HepG2 (cell line): Measurements from ENCODE around the gene CD68. TPM values are rescaled to one million over a fixed set of nuclear protein-coding genes. Genes with fewer than 3 reads are reported as not detected.

ENCODE experiments used
- MYC ChIP-seq: sonication (generic); formaldehyde crosslinking; IDR thresholded peaks from 2 replicates; pipeline ENCODE4 v1.9.0; 2021; ENCODE audit warnings: missing genetic modification reagents, borderline replicate concordance
- TBP ChIP-seq: sonication (generic); formaldehyde crosslinking; IDR thresholded peaks from 2 replicates; pipeline ENCODE4 v1.5.0; 2020; ENCODE audit warnings: missing genetic modification reagents
- ZFP62 ChIP-seq: sonication (generic); formaldehyde crosslinking; IDR thresholded peaks from 2 replicates; pipeline ENCODE4 v1.4.0; 2020; ENCODE audit warnings: missing genetic modification reagents
- ZNF501 ChIP-seq: sonication (generic); formaldehyde crosslinking; IDR thresholded peaks from 2 replicates; pipeline ENCODE4 v1.5.1; 2020; ENCODE audit warnings: mild to moderate bottlenecking, moderate library complexity, missing genetic modification reagents
- polyA plus RNA-seq, 8 experiments: library from polyadenylated mRNA; depleted of rRNA in 3 of 8; stranded (reverse) in 7 of 8; unstranded in 1 of 8; fragments of >200 nt; fragmentation: Illumina TruSeq in 4 of 8; extraction: Trizol in 4 of 8; gene quantifications; 2 replicates each; pipeline versions ENCODE4 v1.2.1 to v1.2.3, GENCODE V29; 2011 to 2016; ENCODE audit warnings: low read depth in 4 of 8, missing spikeins in 1 of 8, mixed read lengths in 1 of 8; ENCODE audit not compliant: insufficient read depth in 1 of 8
- total RNA-seq, 5 experiments: library from RNA; depleted of rRNA; stranded (reverse); fragments of >200 nt; fragmentation: Illumina TruSeq; extraction: Trizol; gene quantifications; 2 replicates each; pipeline ENCODE4 v1.2.3, GENCODE V29; 2016; ENCODE audit warnings: low read depth in 1 of 5
- TF ChIP-seq, protein P1 (sequence below): sonication (generic); formaldehyde crosslinking; IDR thresholded peaks from 2 replicates; pipeline ENCODE4 v1.8.1; 2022; ENCODE audit warnings: low read depth, mild to moderate bottlenecking, missing genetic modification reagents
- TF ChIP-seq, protein P2 (sequence below): sonication (generic); formaldehyde crosslinking; IDR thresholded peaks from 2 replicates; pipeline ENCODE4 v1.4.0; 2020; ENCODE audit warnings: mild to moderate bottlenecking, missing genetic modification reagents
- TF ChIP-seq, protein P3 (sequence below): sonication (generic); formaldehyde crosslinking; IDR thresholded peaks from 2 replicates; pipeline ENCODE4 v1.5.1; 2020; ENCODE audit warnings: mild to moderate bottlenecking, missing genetic modification reagents, moderate library complexity

The CD68 gene
- total and polyA plus RNA-seq, 2 of the 13 experiments (the other 11 are each of a cell fraction or from before 2014, with no cell fraction given) = 10.3 to 104 TPM

DNA sequence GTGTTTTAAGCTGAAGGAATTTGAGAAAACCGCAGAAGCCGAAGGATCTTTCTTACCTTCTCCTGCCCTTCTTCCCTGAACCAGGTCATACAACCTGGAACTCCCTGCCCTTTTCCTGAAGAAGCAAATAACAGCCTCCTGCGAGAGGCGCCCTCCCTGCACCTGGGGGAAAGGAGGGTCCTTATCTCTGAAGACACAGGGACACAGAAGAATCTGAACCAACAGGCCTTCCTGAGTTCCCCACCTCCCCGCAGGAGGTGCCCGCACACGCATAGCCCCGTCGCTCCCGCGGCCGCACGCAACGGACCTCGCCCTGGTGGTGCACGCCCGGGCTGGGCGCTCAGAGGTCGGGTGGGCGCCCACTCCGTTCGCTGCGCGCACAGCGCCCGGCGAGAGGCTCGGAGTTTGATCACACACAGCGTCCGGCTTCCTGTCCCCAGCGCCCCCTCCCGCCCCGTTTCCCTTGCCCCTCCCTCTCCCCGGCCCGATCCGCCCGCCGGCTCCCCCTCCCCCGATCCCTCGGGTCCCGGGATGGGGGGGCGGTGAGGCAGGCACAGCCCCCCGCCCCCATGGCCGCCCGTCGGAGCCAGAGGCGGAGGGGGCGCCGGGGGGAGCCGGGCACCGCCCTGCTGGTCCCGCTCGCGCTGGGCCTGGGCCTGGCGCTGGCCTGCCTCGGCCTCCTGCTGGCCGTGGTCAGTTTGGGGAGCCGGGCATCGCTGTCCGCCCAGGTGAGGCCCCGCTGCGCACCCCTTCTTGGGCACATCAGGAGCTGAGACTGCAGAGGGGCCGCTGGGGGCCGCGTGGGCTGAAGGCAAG lies 30.6 kb upstream of the CD68 start, which contains the start of gene TNFSF12 (continued):
- TF ChIP-seq ZNF501 (CRISPR knock-in tag) = 0 out of 2 replicates have a peak, but pooled peaks have one; percentile 15
- TF ChIP-seq, protein P1, sequence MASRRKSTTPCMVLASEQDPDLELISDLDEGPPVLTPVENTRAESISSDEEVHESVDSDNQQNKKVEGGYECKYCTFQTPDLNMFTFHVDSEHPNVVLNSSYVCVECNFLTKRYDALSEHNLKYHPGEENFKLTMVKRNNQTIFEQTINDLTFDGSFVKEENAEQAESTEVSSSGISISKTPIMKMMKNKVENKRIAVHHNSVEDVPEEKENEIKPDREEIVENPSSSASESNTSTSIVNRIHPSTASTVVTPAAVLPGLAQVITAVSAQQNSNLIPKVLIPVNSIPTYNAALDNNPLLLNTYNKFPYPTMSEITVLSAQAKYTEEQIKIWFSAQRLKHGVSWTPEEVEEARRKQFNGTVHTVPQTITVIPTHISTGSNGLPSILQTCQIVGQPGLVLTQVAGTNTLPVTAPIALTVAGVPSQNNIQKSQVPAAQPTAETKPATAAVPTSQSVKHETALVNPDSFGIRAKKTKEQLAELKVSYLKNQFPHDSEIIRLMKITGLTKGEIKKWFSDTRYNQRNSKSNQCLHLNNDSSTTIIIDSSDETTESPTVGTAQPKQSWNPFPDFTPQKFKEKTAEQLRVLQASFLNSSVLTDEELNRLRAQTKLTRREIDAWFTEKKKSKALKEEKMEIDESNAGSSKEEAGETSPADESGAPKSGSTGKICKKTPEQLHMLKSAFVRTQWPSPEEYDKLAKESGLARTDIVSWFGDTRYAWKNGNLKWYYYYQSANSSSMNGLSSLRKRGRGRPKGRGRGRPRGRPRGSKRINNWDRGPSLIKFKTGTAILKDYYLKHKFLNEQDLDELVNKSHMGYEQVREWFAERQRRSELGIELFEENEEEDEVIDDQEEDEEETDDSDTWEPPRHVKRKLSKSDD (CRISPR knock-in tag) = 0 out of 2 replicates have a peak, but pooled peaks have one; percentile 5
- TF ChIP-seq, protein P2, sequence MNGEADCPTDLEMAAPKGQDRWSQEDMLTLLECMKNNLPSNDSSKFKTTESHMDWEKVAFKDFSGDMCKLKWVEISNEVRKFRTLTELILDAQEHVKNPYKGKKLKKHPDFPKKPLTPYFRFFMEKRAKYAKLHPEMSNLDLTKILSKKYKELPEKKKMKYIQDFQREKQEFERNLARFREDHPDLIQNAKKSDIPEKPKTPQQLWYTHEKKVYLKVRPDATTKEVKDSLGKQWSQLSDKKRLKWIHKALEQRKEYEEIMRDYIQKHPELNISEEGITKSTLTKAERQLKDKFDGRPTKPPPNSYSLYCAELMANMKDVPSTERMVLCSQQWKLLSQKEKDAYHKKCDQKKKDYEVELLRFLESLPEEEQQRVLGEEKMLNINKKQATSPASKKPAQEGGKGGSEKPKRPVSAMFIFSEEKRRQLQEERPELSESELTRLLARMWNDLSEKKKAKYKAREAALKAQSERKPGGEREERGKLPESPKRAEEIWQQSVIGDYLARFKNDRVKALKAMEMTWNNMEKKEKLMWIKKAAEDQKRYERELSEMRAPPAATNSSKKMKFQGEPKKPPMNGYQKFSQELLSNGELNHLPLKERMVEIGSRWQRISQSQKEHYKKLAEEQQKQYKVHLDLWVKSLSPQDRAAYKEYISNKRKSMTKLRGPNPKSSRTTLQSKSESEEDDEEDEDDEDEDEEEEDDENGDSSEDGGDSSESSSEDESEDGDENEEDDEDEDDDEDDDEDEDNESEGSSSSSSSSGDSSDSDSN (CRISPR knock-in tag) = peak; percentile 89
- no peak for TF ChIP-seq ZFP62 (CRISPR knock-in tag)
- TF ChIP-seq MYC = no peak; the same call in 1 of the 2 replicates
- TF ChIP-seq, protein P3, sequence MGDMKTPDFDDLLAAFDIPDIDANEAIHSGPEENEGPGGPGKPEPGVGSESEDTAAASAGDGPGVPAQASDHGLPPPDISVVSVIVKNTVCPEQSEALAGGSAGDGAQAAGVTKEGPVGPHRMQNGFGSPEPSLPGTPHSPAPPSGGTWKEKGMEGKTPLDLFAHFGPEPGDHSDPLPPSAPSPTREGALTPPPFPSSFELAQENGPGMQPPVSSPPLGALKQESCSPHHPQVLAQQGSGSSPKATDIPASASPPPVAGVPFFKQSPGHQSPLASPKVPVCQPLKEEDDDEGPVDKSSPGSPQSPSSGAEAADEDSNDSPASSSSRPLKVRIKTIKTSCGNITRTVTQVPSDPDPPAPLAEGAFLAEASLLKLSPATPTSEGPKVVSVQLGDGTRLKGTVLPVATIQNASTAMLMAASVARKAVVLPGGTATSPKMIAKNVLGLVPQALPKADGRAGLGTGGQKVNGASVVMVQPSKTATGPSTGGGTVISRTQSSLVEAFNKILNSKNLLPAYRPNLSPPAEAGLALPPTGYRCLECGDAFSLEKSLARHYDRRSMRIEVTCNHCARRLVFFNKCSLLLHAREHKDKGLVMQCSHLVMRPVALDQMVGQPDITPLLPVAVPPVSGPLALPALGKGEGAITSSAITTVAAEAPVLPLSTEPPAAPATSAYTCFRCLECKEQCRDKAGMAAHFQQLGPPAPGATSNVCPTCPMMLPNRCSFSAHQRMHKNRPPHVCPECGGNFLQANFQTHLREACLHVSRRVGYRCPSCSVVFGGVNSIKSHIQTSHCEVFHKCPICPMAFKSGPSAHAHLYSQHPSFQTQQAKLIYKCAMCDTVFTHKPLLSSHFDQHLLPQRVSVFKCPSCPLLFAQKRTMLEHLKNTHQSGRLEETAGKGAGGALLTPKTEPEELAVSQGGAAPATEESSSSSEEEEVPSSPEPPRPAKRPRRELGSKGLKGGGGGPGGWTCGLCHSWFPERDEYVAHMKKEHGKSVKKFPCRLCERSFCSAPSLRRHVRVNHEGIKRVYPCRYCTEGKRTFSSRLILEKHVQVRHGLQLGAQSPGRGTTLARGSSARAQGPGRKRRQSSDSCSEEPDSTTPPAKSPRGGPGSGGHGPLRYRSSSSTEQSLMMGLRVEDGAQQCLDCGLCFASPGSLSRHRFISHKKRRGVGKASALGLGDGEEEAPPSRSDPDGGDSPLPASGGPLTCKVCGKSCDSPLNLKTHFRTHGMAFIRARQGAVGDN (CRISPR knock-in tag) = peak; percentile 68
- TF ChIP-seq TBP (CRISPR knock-in tag) = no peak
